GM19438 (cell line): ENCODE data around the gene IGBP1.
A peak's percentile ranks its signal among the peaks of the same experiment; 100 is the strongest.
"Not testable (repeated sequence)": the region's sequence is repeated elsewhere in the genome, so short reads cannot be mapped to it uniquely, and the experiment has no call there.

Source experiments
- ATAC-seq: cut with Tn5 transposase; IDR thresholded peaks from one replicate; pipeline ENCODE4 v1.9.1; 2021; ENCODE audit warnings: low read depth; ENCODE audit not compliant: unreplicated experiment

IGBP1 gene

DNA sequence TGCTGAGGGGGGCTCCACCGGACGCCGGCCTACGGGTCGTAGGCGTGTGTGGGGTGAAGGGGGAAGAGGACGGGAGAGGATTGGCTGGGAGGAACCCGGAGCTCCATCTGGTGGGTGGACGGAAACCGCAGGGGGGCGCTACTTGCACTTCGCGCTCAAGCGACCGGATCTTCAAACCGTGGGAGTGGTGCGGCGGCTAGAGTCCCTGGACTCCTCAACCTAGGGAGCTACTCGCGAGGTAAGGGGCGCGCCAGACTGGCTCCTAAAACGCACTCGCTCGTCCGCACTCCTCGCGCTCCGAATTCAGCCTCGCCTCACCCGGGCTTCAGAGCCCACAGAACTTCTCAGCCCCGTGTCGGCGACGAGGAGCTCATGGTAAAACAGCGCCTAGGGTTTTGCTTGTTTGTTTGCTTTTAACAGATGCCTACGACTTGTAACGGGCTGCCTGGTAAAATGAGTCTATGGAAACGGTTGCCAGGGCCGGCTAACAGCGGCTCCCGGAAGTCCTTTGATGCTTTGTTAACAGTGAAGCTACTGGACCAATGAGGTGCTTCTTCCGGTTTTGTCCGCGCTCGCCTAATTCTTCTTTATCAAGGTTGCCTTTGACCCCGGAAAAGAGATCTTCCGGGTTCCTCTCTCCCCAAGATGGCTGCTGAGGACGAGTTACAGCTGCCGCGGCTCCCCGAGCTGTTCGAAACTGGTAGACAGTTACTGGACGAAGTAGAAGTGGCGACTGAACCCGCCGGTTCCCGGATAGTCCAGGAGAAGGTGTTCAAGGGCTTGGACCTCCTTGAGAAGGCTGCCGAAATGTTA, at the start of gene IGBP1:
Gene IGBP1 (plus strand): TSS at position 145 of the 813 bp plus-strand sequence. CDS start 501 bp downstream, at position 646.
- ATAC-seq = peak; percentile 79

DNA sequence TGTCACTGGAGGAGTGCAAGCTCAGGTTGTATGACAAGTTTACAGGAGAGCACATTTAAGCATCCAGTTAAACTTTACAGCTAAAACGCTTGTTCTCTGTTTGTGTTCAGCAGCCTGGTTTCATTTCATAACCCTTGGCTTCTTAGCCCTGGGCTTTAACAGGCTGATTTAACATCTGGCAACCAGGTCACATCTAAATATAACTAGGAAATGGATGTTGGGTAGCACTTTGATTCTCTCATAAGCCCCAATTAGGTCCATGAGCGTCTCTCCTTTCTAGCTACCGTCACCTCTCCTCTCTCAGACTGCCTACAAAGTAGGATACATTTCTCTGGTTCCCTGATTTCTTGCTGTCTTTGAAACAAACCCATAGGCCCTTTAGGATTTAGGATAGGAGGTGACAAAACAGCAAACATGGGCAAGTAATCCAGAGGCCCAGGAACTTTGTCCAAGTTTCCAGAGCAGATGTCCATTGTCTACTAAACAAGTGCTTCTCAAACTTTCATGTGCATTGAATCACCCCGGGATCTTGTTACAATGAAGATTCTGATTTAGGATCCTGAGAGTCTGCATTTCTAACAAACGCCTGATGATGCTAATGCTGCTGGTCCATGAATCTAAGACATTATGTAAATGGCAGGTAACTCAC, 48.5 kb upstream of the IGBP1 start:
- no peak for ATAC-seq

GRCh38 chrX:70087857-70088630, 45.2 kb upstream of the IGBP1 start:
- no peak for ATAC-seq

- ATAC-seq = no peak
Measured at GRCh38 chrX:70088751-70089150, 44.5 kb upstream of the IGBP1 start.

DNA sequence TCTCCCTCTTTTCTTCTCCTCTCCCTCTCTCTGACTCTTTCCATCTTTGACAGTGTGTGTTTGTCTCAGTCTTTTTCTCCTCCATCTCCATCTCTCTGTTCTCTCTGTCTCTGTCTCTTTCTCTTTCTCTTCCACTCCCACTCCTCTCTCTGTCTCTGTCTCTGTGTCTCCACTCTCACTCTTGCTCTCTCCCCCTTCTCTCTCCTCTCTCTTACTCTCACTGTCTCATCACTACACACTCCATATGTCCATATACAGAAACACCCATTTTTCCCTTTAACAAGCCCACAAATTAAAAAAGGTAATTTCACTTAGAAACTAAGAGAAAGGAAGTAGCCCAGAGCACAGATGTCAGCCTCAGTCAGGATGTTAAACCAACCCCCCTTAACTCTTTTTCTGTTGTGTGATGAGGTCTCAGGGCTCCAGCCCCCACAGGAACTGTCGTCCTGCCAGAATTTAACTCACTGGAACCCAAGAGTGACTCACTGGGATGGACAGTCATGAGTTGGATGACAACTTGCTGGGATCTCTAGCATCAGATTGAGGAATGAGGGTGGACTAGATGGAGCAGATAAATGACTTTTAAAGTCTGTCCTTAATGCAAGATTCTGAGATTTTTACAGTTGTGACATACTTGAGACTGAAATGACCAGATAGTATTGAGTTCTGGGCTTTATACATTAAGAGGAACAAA, 43.5 kb upstream of the IGBP1 start:
- ATAC-seq = no peak

GRCh38 chrX:70092247-70092646, 41.0 kb upstream of the IGBP1 start:
- ATAC-seq = no peak

DNA sequence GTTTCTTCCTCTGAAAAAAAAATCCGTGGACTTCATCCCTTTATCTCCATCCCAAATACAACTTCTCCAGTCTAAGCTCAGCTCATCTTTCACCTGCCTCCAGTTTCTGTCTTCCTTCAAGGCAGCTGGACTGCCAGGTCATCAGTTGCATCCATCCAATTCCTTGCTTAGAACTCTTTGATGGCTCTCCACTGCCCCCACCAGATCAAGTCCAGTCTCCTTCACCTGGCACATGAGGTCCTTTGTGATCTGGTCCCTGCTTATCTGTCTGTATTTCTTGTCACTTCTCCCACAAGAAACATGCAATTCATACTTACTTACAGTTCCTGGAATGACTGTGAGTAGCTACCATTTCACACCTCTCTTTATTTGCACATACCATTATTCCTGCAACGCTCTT, 37.2 kb upstream of the IGBP1 start:
- no peak for ATAC-seq

DNA sequence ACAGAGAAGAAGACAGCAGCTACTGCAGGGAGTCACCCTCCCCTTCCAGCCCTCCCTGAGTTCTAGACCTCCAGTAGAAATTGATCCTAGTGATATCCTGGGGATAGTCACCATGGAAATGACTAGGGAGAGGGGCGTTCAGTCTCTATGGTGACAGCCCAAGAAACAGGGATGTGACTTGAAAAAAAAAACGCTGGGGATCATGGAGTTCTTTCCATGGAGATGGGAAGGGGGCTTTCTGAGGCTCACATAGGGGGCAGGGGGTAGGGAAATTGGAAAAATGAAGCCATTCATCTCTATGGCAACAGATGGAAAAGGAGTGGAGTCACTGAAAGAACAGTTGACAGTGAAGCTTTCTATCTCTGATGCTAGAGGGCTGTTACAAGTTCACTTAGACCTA, 28.0 kb upstream of the IGBP1 start:
- ATAC-seq = no peak

DNA sequence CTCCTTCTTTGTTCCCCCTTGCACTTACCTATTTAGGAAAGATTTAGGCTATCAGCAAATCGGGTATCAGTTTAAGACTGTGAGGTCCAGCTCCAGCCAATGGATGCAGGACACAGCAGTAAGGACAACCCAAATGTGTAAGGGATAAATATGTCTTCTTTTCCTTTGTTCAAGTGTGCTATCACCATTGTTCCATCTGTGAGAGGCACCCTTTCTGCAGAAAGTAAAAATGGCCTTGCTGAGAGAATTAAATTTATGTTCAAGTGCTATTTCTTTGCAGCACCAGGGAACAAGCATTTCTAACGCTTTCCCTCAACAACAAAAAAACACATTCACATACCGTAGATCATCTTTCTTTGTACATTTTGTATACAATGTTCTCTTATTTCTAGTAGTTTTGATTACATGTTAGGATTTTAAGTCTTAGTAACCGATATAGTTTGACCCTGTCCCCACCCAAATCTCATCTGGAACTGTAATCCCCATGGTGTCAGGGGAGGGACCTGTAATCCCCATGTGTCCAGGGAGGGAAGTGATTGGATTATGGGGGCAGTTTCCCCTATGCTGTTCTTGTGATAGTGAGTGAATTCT, 21.7 kb upstream of the IGBP1 start:
- not testable (repeated sequence) for ATAC-seq

- ATAC-seq = no peak
Measured at GRCh38 chrX:70117738-70118137, 15.5 kb upstream of the IGBP1 start.

DNA sequence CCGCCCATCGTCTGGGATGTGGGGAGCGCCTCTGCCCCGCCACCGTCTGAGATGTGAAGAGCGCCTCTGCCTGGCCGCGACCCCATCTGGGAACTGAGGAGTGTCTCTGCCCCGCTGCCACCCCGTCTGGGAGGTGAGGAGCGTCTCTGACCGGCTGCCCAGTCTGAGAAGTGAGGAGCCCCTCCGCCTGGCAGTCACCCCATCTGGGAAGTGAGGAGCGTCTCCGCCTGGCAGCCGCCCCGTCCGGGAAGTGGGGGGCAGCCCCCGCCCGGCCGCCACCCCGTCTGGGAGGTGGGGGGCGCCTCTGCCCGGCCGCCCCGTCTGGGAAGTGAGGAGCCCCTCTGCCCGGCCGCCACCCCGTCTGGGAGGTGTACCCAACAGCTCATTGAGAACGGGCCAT, 10.2 kb upstream of the IGBP1 start:
- not testable (repeated sequence) for ATAC-seq

GRCh38 chrX:70124678-70125077, 8.6 kb upstream of the IGBP1 start:
- no peak for ATAC-seq

DNA sequence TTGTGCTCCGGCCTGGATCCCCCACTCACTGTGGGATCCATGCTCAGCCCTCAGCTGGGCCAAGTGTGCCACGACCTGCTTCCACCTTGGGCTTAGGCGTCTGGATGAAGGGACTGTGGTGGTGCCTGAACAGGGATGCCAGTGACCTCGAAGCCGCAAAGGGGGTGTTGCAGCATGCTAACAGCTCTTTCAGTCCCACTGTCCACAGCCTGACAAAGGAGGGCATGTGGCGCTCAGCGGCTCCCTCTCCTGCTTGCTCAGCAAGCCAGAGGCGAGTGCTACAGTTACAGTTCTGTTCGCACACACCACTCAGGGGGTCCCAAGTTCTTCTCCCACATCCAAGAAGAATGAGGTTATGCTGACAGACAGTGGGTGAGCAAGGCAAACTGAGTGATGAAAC, 5.2 kb upstream of the IGBP1 start:
- no peak for ATAC-seq

- ATAC-seq = no peak
Measured at GRCh38 chrX:70129816-70130215, 3.4 kb upstream of the IGBP1 start.

- no peak for ATAC-seq
Measured at GRCh38 chrX:70132224-70132623, 1.0 kb upstream of the IGBP1 start.

DNA sequence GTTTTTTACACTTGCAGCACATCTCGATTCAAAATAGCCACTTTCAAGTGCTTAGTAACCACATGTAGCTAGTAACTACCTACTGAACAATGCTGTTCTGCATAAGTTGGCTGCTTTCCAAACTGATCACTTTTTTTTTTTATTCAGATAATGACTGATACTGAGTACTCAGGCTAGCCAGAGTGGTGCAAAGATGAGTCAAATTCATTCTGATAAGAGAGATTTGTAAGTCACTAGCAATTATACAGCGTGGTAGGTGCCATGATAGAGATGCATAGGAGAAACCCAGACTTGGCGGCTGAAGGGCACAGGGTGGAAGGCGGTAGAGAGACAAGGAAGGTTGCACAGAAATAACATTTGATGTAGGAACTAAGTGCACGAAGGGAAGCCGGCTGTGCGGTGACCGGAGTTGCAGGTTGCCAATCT, 357 bp upstream of the IGBP1 start:
- no peak for ATAC-seq

DNA sequence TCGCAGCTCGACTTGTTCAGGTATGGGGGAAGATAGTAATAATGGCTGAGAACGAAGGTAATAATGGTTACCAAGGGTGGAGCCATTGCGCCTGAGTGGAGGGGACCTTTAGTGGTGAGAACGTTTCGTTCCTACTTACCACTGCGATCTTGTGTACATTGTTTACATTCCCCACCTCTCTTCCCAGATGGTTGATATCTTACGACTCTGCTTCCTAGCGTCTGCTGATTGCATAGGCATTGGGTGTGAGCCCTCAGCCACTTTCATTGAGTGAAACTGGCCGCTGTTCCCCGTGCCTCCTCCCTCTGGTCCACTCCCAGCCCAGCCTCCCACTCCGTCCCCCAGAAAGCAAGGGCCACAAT, 850 bp downstream of the IGBP1 start:
- peak; percentile 8 for ATAC-seq

GRCh38 chrX:70138622-70139021, 5.4 kb downstream of the IGBP1 start:
- no peak for ATAC-seq

DNA sequence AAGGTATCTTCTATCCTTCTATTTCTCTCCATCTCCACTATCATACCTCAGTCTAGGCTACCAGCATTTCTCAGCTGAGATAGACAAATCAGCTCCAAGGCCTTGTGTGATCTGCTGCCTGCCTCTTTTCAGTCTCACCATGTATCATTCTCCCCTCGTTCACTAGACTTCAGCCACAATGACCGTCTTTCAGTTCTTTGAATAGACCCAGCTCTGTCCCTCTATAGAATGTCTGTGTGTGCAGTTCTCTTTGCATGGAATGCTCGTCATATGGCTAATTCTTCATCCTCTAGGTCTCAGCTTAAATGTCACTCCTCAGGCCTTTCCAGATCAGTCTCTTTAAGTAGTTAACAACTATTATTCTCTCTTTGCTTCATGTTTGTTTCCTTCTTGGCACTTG, 6.5 kb downstream of the IGBP1 start:
- no peak for ATAC-seq

- ATAC-seq = no peak
Measured at GRCh38 chrX:70141373-70141772, 8.1 kb downstream of the IGBP1 start.
